Adipocyte (in vitro differentiated cells): Measurements from ENCODE around the gene UMODL1.

Experiments used
- DNase-seq: peaks from one replicate; pipeline ENCODE4 v3.0.0-alpha.2; 2015; ENCODE audit warnings: low read depth
- H3K27me3 ChIP-seq: replicated peaks from 2 replicates; pipeline ENCODE4 v1.7.0; 2013; ENCODE audit warnings: mild to moderate bottlenecking, low read length, moderate library complexity; ENCODE audit not compliant: control insufficient read depth, insufficient read depth
- H3K36me3 ChIP-seq: 2 replicates; pipeline ENCODE4 v1.7.0; 2013; ENCODE audit warnings: low read length, mild to moderate bottlenecking, moderate library complexity; ENCODE audit not compliant: control insufficient read depth, insufficient read depth, severe bottlenecking
- H3K4me1 ChIP-seq: 2 replicates; pipeline ENCODE4 v1.7.0; 2013; ENCODE audit warnings: mild to moderate bottlenecking, low read length, moderate library complexity; ENCODE audit not compliant: control insufficient read depth, insufficient read depth
- H3K4me3 ChIP-seq: 2 replicates; pipeline ENCODE4 v1.7.0; 2013; ENCODE audit warnings: mild to moderate bottlenecking, low read length, moderate library complexity
- H3K9ac ChIP-seq: 2 replicates; pipeline ENCODE4 v1.7.0; 2013; ENCODE audit warnings: mild to moderate bottlenecking, low read length, moderate library complexity
- H3K9me3 ChIP-seq: 2 replicates; pipeline ENCODE4 v1.7.0; 2013; ENCODE audit warnings: mild to moderate bottlenecking, low read length, moderate library complexity; ENCODE audit not compliant: control insufficient read depth

The UMODL1 gene

GRCh38 chr21:42143111-42143510, 72.0 kb downstream of the UMODL1 start:
- Histone ChIP-seq H3K4me1 (peaks cover 8% of the 10 kb centered on the region), H3K36me3 (no peaks in the 10 kb centered on the region), H3K27me3 (peaks cover 54% of the 10 kb centered on the region), H3K4me3 (no peak overlapping the region), H3K9me3 (no peaks in the 10 kb centered on the region), H3K9ac (no peak overlapping the region)
- DNase-seq = no peak

GRCh38 chr21:42144221-42144620, 73.1 kb downstream of the UMODL1 start:
- no peaks in the 10 kb centered on the region for H3K36me3 ChIP-seq
- no peak overlapping the region for H3K9ac ChIP-seq
- H3K27me3 ChIP-seq = peaks cover 57% of the 10 kb centered on the region
- H3K9me3 ChIP-seq = no peaks in the 10 kb centered on the region
- peaks cover 8% of the 10 kb centered on the region for H3K4me1 ChIP-seq
- H3K4me3 ChIP-seq = no peak overlapping the region
- no peak for DNase-seq

GRCh38 chr21:42144679-42145568, 73.8 kb downstream of the UMODL1 start:
- no peak overlapping the region for H3K4me3 ChIP-seq
- no peaks in the 10 kb centered on the region for H3K36me3 ChIP-seq
- no peak overlapping the region for H3K9ac ChIP-seq
- no peaks in the 10 kb centered on the region for H3K9me3 ChIP-seq
- peaks cover 8% of the 10 kb centered on the region for H3K4me1 ChIP-seq
- no peak for DNase-seq
- peaks cover 59% of the 10 kb centered on the region for H3K27me3 ChIP-seq

DNA sequence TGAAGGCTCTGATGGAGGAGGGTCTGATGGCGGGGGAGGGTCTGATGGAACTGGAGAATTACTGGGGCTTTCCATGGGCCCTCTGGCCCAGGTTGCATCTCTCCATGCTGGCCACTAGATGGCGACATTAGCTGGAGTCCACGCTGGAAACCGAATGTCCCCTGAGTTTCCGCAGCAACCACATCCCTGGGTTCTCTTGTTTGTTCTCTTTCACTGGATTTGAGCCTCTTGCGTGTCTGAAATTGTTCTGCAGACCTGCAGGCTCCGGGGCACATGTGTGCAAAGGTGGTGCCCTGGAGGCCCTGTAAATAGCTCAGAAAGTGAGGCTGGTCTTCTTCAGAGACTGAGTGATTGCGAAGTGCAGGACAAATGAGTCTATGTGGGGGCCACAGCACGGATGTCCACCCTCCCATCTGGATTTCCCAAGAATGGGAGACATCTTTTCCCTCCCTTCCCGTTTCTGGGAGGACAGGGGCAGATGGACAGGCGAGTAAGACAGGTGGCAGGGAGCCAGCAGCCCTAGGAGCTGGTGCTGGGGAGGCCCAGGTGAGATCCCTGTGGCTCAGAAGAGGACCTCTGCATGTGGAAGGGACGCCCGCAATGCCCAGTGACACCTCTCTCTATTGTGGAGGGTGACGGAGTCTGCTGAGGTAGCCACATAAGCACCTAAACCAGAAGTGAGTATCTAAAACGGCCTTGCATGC, 74.6 kb downstream of the UMODL1 start:
- peak; percentile 83 for DNase-seq
- Histone ChIP-seq H3K9ac (no peak overlapping the region), H3K4me3 (no peak overlapping the region), H3K27me3 (peaks cover 58% of the 10 kb centered on the region), H3K4me1 (peaks cover 8% of the 10 kb centered on the region), H3K36me3 (no peaks in the 10 kb centered on the region), H3K9me3 (no peaks in the 10 kb centered on the region)

DNA sequence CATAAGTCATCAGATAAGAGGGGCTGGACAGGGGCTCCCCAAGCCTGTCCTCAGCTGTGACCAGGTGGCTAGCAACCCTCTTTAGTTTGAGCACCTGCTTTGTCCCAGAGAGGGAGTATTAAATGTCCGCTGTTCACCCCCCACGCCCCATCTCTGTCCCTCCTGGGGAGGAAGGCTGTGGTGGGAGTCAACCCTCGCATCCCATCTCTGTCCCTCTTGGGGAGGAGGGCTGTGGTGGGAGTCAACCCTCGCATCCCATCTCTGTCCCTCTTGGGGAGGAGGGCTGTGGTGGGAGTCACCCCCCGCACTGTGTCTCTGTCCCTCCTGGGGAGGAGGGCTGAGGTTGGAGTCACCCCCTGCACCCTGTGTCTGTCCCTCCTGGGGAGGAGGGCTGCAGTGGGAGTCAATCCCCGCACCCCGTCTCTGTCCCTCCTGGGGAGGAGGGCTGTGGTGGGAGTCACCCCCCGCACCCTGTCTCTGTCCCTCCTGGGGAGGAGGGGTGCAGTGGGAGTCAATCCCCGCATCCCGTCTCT, 75.2 kb downstream of the UMODL1 start:
- no peak for DNase-seq
- Histone ChIP-seq H3K27me3 (peaks cover 58% of the 10 kb centered on the region), H3K9ac (no peak overlapping the region), H3K9me3 (no peaks in the 10 kb centered on the region), H3K4me1 (peaks cover 8% of the 10 kb centered on the region), H3K4me3 (no peak overlapping the region), H3K36me3 (no peaks in the 10 kb centered on the region)

DNA sequence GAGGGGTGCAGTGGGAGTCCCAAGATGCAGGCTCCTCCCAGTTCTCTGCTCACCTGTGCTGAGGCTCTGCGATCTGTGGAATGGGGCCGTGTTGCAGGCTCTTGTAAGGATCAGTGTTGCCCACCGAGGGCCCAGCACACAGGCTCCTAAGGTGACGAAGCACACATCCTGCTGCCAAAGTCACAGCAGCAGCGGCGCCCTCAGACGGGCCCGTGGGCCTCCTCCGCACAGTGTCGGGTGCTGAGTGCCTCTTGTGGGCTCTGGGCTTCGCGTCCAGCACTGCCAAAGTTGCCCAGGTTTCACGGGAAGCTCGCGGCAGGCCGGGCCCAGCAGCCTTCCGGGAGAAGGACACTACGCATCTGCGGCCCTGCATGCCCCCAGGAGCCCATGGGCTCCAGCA, 75.7 kb downstream of the UMODL1 start:
- Histone ChIP-seq H3K9ac (no peak overlapping the region), H3K4me1 (peaks cover 8% of the 10 kb centered on the region), H3K36me3 (no peaks in the 10 kb centered on the region), H3K9me3 (no peaks in the 10 kb centered on the region), H3K4me3 (no peak overlapping the region), H3K27me3 (peaks cover 58% of the 10 kb centered on the region)
- no peak for DNase-seq

GRCh38 chr21:42147386-42148020, 76.4 kb downstream of the UMODL1 start:
- H3K36me3 ChIP-seq = no peaks in the 10 kb centered on the region
- H3K4me1 ChIP-seq = peaks cover 8% of the 10 kb centered on the region
- H3K9me3 ChIP-seq = no peaks in the 10 kb centered on the region
- H3K9ac ChIP-seq = no peak overlapping the region
- H3K27me3 ChIP-seq = peaks cover 58% of the 10 kb centered on the region
- H3K4me3 ChIP-seq = no peak overlapping the region
- no peak for DNase-seq

DNA sequence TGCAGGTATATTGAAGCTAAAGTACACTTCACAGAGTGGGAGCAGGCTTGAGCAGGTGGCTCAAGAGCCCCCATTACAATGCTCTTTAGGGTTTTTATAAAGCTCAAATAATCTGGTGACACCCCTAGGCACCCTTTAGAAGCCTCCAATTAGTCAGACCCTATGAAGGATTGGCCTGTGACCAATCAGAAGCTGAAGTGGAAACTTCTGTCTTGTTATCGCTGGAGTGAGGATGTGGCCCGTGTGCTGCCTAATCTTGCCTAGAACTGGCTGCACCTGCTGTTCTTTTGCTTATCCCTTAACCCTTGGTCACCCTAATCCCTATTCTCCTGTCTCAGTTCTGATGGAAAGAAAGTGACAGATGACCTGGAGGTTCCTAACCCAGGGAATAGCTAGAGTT, 77.0 kb downstream of the UMODL1 start:
- Histone ChIP-seq H3K9me3 (no peaks in the 10 kb centered on the region), H3K9ac (no peak overlapping the region), H3K36me3 (no peaks in the 10 kb centered on the region), H3K4me1 (peaks cover 8% of the 10 kb centered on the region), H3K4me3 (no peak overlapping the region), H3K27me3 (peaks cover 58% of the 10 kb centered on the region)
- no peak for DNase-seq

DNA sequence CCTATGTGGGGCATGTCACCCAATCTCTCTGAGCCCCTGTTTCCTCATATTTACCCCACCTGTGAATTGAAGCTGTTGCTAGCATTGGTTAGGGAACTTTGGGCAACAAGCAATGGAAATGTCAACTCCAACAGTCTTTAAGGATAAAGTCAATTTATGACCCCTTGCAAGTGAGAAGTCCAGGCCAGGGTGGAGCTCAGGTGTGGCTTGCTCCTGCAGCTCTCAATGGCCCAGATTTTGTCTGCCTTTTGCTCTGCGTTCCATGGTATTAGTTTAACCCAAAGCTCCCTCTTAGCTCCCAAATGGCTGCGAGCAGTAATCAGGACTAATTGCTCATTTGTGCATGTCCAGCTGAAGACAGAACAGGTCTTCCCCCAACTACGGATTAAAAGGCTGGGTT, 77.5 kb downstream of the UMODL1 start:
- Histone ChIP-seq H3K4me1 (peaks cover 8% of the 10 kb centered on the region), H3K27me3 (peaks cover 61% of the 10 kb centered on the region), H3K9me3 (no peaks in the 10 kb centered on the region), H3K4me3 (no peak overlapping the region), H3K36me3 (no peaks in the 10 kb centered on the region), H3K9ac (no peak overlapping the region)
- DNase-seq = no peak

- no peak for DNase-seq
- Histone ChIP-seq H3K36me3 (no peaks in the 10 kb centered on the region), H3K27me3 (peaks cover 58% of the 10 kb centered on the region), H3K9me3 (no peaks in the 10 kb centered on the region), H3K4me1 (peaks cover 8% of the 10 kb centered on the region), H3K4me3 (no peak overlapping the region), H3K9ac (no peak overlapping the region)
These were observed 78.7 kb downstream of the UMODL1 start for GRCh38 chr21:42149656-42150473.
